HepG2 (cell line): ENCODE measurements around the gene SLC12A9. TPM values are rescaled to one million over a fixed set of nuclear protein-coding genes. Genes with fewer than 3 reads are reported as not detected.
A peak's percentile ranks its signal among the peaks of the same experiment; 100 is the strongest.

Experiments used
- AGO2 ChIP-seq: fragments of 200-400 bp; formaldehyde crosslinking; optimal IDR thresholded peaks from 2 replicates; pipeline ENCODE3; 2017; ENCODE audit warnings: mild to moderate bottlenecking, low read depth, low read length, moderate library complexity
- ATF6 ChIP-seq: sonication (generic); formaldehyde crosslinking; conservative IDR thresholded peaks from 2 replicates; pipeline ENCODE4 v1.4.0; 2020; ENCODE audit warnings: missing genetic modification reagents
- CC2D1A ChIP-seq: sonication (generic); formaldehyde crosslinking; IDR thresholded peaks from 2 replicates; pipeline ENCODE4 v1.8.1; 2023; ENCODE audit warnings: mild to moderate bottlenecking, missing genetic modification reagents
- CTCF ChIP-seq: sonication (generic); formaldehyde crosslinking; IDR thresholded peaks from 2 replicates; pipeline ENCODE4 v1.5.0; 2020; ENCODE audit warnings: mild to moderate bottlenecking, missing genetic modification reagents, moderate library complexity
- EZH2 ChIP-seq: conservative IDR thresholded peaks from 2 replicates; pipeline ENCODE4 v1.6.1; 2012; ENCODE audit warnings: mild to moderate bottlenecking, low read depth, low read length, moderate library complexity
- GATAD2A ChIP-seq: IDR thresholded peaks from 2 replicates; pipeline ENCODE4 v1.6.1; 2016
- GLI4 ChIP-seq: sonication (generic); formaldehyde crosslinking; IDR thresholded peaks from 2 replicates; pipeline ENCODE4 v1.5.1; 2020; ENCODE audit warnings: missing genetic modification reagents, mild to moderate bottlenecking, moderate library complexity, borderline replicate concordance
- GMEB1 ChIP-seq: sonication (generic); formaldehyde crosslinking; IDR thresholded peaks from 2 replicates; pipeline ENCODE4 v1.5.1; 2020; ENCODE audit warnings: missing genetic modification reagents, mild to moderate bottlenecking, borderline replicate concordance
- KDM6A ChIP-seq: IDR thresholded peaks from 2 replicates; pipeline ENCODE4 v1.6.1; 2016; ENCODE audit warnings: low read depth
- MEF2D ChIP-seq: sonication (generic); formaldehyde crosslinking; IDR thresholded peaks from 2 replicates; pipeline ENCODE4 v1.5.1; 2020; ENCODE audit warnings: mild to moderate bottlenecking, missing genetic modification reagents
- MTA3 ChIP-seq: sonication (generic); formaldehyde crosslinking; IDR thresholded peaks from 2 replicates; pipeline ENCODE4 v1.4.0; 2020; ENCODE audit warnings: missing genetic modification reagents
- MYNN ChIP-seq: sonication (generic); formaldehyde crosslinking; IDR thresholded peaks from 2 replicates; pipeline ENCODE4 v1.4.0; 2020; ENCODE audit warnings: mild to moderate bottlenecking, low read depth, missing genetic modification reagents
- NR1H2 ChIP-seq: sonication (generic); formaldehyde crosslinking; IDR thresholded peaks from 2 replicates; pipeline ENCODE4 v1.8.1; 2022; ENCODE audit warnings: low read depth, missing genetic modification reagents, borderline replicate concordance
- POLR2AphosphoS2 ChIP-seq: IDR thresholded peaks from 2 replicates; pipeline ENCODE4 v1.6.1; 2011; ENCODE audit warnings: low read depth, low read length, improper control_type of control experiment
- PRPF4 ChIP-seq: fragments of 200-400 bp; formaldehyde crosslinking; IDR thresholded peaks from 2 replicates; pipeline ENCODE4 v1.6.1; 2016; ENCODE audit warnings: low read length, low read depth; ENCODE audit not compliant: poor library complexity, severe bottlenecking
- SRSF4 ChIP-seq: fragments of 200-400 bp; formaldehyde crosslinking; IDR thresholded peaks from one replicate; pipeline ENCODE4 v1.6.1; 2018; ENCODE audit warnings: mild to moderate bottlenecking, low read depth, low read length, moderate library complexity; ENCODE audit not compliant: poor library complexity, severe bottlenecking
- SRY ChIP-seq: sonication (generic); formaldehyde crosslinking; IDR thresholded peaks from 2 replicates; pipeline ENCODE4 v1.8.0; 2022; ENCODE audit warnings: mild to moderate bottlenecking, missing genetic modification reagents
- TCF7L2 ChIP-seq: IDR thresholded peaks from 2 replicates; pipeline ENCODE4 v1.6.1; 2011; ENCODE audit warnings: mild to moderate bottlenecking, low read depth, low read length, moderate library complexity
- ZBED4 ChIP-seq: sonication (generic); formaldehyde crosslinking; IDR thresholded peaks from 2 replicates; pipeline ENCODE4 v1.4.0; 2020; ENCODE audit warnings: missing genetic modification reagents, borderline replicate concordance
- ZNF333 ChIP-seq: sonication (generic); formaldehyde crosslinking; IDR thresholded peaks from 2 replicates; pipeline ENCODE4 v1.4.0; 2020; ENCODE audit warnings: mild to moderate bottlenecking, missing genetic modification reagents, borderline replicate concordance
- polyA plus RNA-seq, 8 experiments: library from polyadenylated mRNA; depleted of rRNA in 3 of 8; stranded (reverse) in 7 of 8; unstranded in 1 of 8; fragments of >200 nt; fragmentation: Illumina TruSeq in 4 of 8; extraction: Trizol in 4 of 8; gene quantifications; 2 replicates each; pipeline versions ENCODE4 v1.2.1 to v1.2.3, GENCODE V29; 2011 to 2016; ENCODE audit warnings: low read depth in 4 of 8, missing spikeins in 1 of 8, mixed read lengths in 1 of 8; ENCODE audit not compliant: insufficient read depth in 1 of 8
- total RNA-seq, 5 experiments: library from RNA; depleted of rRNA; stranded (reverse); fragments of >200 nt; fragmentation: Illumina TruSeq; extraction: Trizol; gene quantifications; 2 replicates each; pipeline ENCODE4 v1.2.3, GENCODE V29; 2016; ENCODE audit warnings: low read depth in 1 of 5

SLC12A9 gene
- total and polyA plus RNA-seq, 2 of the 13 experiments (the other 11 are each of a cell fraction or from before 2014, with no cell fraction given) = 8.7 to 16.6 TPM

GRCh38 chr7:100852048-100852872 lies at the start of gene SLC12A9 (continued):
- TF ChIP-seq GATAD2A (CRISPR knock-in tag) = 0 out of 2 replicates have a peak, but pooled peaks have one; percentile 28
- 0 out of 2 replicates have a peak, but pooled peaks have one; percentile 61 for TF ChIP-seq MYNN (CRISPR knock-in tag)
- no peak for TF ChIP-seq EZH2
- peak; percentile 64 for TF ChIP-seq AGO2
- no peak for TF ChIP-seq CC2D1A (CRISPR knock-in tag)
- no peak for TF ChIP-seq KDM6A (CRISPR knock-in tag)
- TF ChIP-seq ATF6 (CRISPR knock-in tag) = no peak
- TF ChIP-seq POLR2AphosphoS2 = no peak
- TF ChIP-seq ZNF333 (CRISPR knock-in tag) = no peak
- TF ChIP-seq SRY = peak; percentile 85; the same call in 1 of the 2 replicates
- no peak; the same call in 1 of the 2 replicates for TF ChIP-seq NR1H2 (CRISPR knock-in tag)
- no peak; the same call in 1 of the 2 replicates for TF ChIP-seq GMEB1
- TF ChIP-seq ZBED4 (CRISPR knock-in tag) = no peak
- TF ChIP-seq MTA3 = no peak
- TF ChIP-seq GLI4 (CRISPR knock-in tag) = no peak; the same call in 1 of the 2 replicates
- TF ChIP-seq TCF7L2 = no peak
- no peak for TF ChIP-seq MEF2D (CRISPR knock-in tag)
- TF ChIP-seq SRSF4 = no peak
- TF ChIP-seq CTCF (CRISPR knock-in tag) = peak; percentile 97
- no peak for TF ChIP-seq PRPF4
